Mesenchymal stem cell (in vitro differentiated cells and primary cell): ENCODE data around the gene CD300LD.

Source experiments
- DNase-seq: peaks from one replicate; pipeline ENCODE4 v3.0.0-alpha.2; 2013
- H2AFZ ChIP-seq: one replicate; pipeline ENCODE4 v1.6.1; 2013; ENCODE audit warnings: low read depth, mild to moderate bottlenecking, control low read depth, inconsistent platforms, low read length, moderate library complexity
- H2AK5ac ChIP-seq: 2 replicates; pipeline ENCODE4 v1.6.1; 2013; ENCODE audit warnings: low read length, moderate library complexity, mild to moderate bottlenecking, inconsistent platforms; ENCODE audit not compliant: severe bottlenecking
- H2BK120ac ChIP-seq: one replicate; pipeline ENCODE4 v1.6.1; 2013; ENCODE audit warnings: low read depth, mild to moderate bottlenecking, inconsistent platforms, low read length, moderate library complexity
- H2BK12ac ChIP-seq, 2 experiments: one replicate each; pipeline ENCODE4 v1.6.1; 2013; ENCODE audit warnings: inconsistent platforms in 2 of 2, low read length in 2 of 2, mild to moderate bottlenecking in 2 of 2, moderate library complexity in 2 of 2, control low read depth in 1 of 2
- H2BK15ac ChIP-seq: one replicate; pipeline ENCODE4 v1.6.1; 2013; ENCODE audit warnings: mild to moderate bottlenecking, low read depth, inconsistent platforms; ENCODE audit not compliant: poor library complexity, severe bottlenecking
- H2BK5ac ChIP-seq: 2 replicates; pipeline ENCODE4 v1.6.1; 2013; ENCODE audit warnings: low read depth, mild to moderate bottlenecking, low read length, control low read depth, inconsistent platforms; ENCODE audit not compliant: poor library complexity, severe bottlenecking
- H3K14ac ChIP-seq, 2 experiments: one replicate each; pipeline ENCODE4 v1.6.1; 2013; ENCODE audit warnings: inconsistent platforms in 2 of 2, low read length in 2 of 2, control low read depth in 1 of 2, mild to moderate bottlenecking in 1 of 2, moderate library complexity in 1 of 2
- H3K18ac ChIP-seq, 2 experiments: one replicate each; pipeline ENCODE4 v1.6.1; 2013; ENCODE audit warnings: inconsistent platforms in 2 of 2, low read length in 2 of 2, control low read depth in 1 of 2, low read depth in 1 of 2, mild to moderate bottlenecking in 1 of 2
- H3K23ac ChIP-seq, 2 experiments: one replicate each; pipeline ENCODE4 v1.6.1; 2013; ENCODE audit warnings: inconsistent platforms in 2 of 2, low read length in 2 of 2, mild to moderate bottlenecking in 2 of 2, moderate library complexity in 2 of 2, control low read depth in 1 of 2
- H3K27ac ChIP-seq: 2 replicates; pipeline ENCODE4 v1.5.1; 2013; ENCODE audit warnings: mild to moderate bottlenecking, moderate library complexity, low read length, control low read depth, inconsistent platforms; ENCODE audit not compliant: poor library complexity, severe bottlenecking
- H3K27me3 ChIP-seq, 2 experiments: 2 replicates each; pipeline versions ENCODE4 v1.6.1 to v1.7.0; 2013; ENCODE audit warnings: low read length in 2 of 2, mild to moderate bottlenecking in 2 of 2, moderate library complexity in 2 of 2, control low read depth in 1 of 2, inconsistent platforms in 1 of 2; ENCODE audit not compliant: control insufficient read depth in 1 of 2, insufficient read depth in 1 of 2
- H3K36me3 ChIP-seq, 2 experiments: 2 replicates each; pipeline versions ENCODE4 v1.6.1 to v1.7.0; 2013; ENCODE audit warnings: low read length in 2 of 2, control low read depth in 1 of 2, inconsistent platforms in 1 of 2, low read depth in 1 of 2, mild to moderate bottlenecking in 1 of 2; ENCODE audit not compliant: insufficient read depth in 2 of 2, control insufficient read depth in 1 of 2
- H3K4ac ChIP-seq, 2 experiments: one replicate each; pipeline ENCODE4 v1.6.1; 2013; ENCODE audit warnings: inconsistent platforms in 2 of 2, low read length in 2 of 2, mild to moderate bottlenecking in 2 of 2, moderate library complexity in 2 of 2, control low read depth in 1 of 2, low read depth in 1 of 2
- H3K4me1 ChIP-seq: 2 replicates; pipeline ENCODE4 v1.6.1; 2013; ENCODE audit warnings: low read depth, low read length, control low read depth; ENCODE audit not compliant: control insufficient read depth, insufficient read depth
- H3K4me2 ChIP-seq: 2 replicates; pipeline ENCODE4 v1.6.1; 2013; ENCODE audit warnings: low read length, mild to moderate bottlenecking, inconsistent platforms; ENCODE audit not compliant: poor library complexity, severe bottlenecking
- H3K4me3 ChIP-seq, 2 experiments: 2 replicates each; pipeline versions ENCODE4 v1.5.1 to v1.7.0; 2013; ENCODE audit warnings: low read length in 2 of 2, mild to moderate bottlenecking in 2 of 2, control low read depth in 1 of 2, low read depth in 1 of 2; ENCODE audit not compliant: insufficient read depth in 1 of 2
- H3K79me1 ChIP-seq: replicated peaks from 2 replicates; pipeline ENCODE4 v1.6.1; 2013; ENCODE audit warnings: mild to moderate bottlenecking, control low read depth, low read length, inconsistent platforms; ENCODE audit not compliant: poor library complexity, severe bottlenecking
- H3K9ac ChIP-seq: 2 replicates; pipeline ENCODE4 v1.7.0; 2013; ENCODE audit warnings: mild to moderate bottlenecking, low read length, moderate library complexity
- H3K9me3 ChIP-seq: 2 replicates; pipeline ENCODE4 v1.7.0; 2013; ENCODE audit warnings: mild to moderate bottlenecking, low read length; ENCODE audit not compliant: control insufficient read depth
- H4K8ac ChIP-seq: one replicate; pipeline ENCODE4 v1.6.1; 2013; ENCODE audit warnings: inconsistent platforms, mild to moderate bottlenecking, low read length, moderate library complexity
- H4K91ac ChIP-seq: one replicate; pipeline ENCODE4 v1.6.1; 2013; ENCODE audit warnings: mild to moderate bottlenecking, low read length, inconsistent platforms
- WGBS: methylation state at CpG from one replicate; pipeline ENCODE4 v1.1.7; 2013; ENCODE audit warnings: mixed read lengths; 5-methylcytosine and 5-hydroxymethylcytosine counted together

CD300LD gene

GRCh38 chr17:74545843-74546230 is 46.2 kb downstream of the CD300LD start, which contains the start of gene CD300C:
Gene CD300C, minus strand, starts transcription at chr17:74546115. Its CDS starts 333 bp downstream, at chr17:74545782.
- Histone ChIP-seq H3K79me1 (no peaks in the 10 kb centered on the region), H2BK120ac (no peak within 1 kb of the TSS), H3K4me3 (peak within 1 kb of the TSS in 1 of 2 experiments; percentile 14), H2AFZ (no peak within 1 kb of the TSS), H3K9me3 (no peaks in the 10 kb centered on the region), H2BK5ac (no peak within 1 kb of the TSS), H3K4ac (no peak within 1 kb of the TSS), H3K23ac (no peak within 1 kb of the TSS), H3K14ac (peak within 1 kb of the TSS in 1 of 2 experiments; percentile 44), H3K4me1 (peaks cover 2% of the 10 kb centered on the region), H2BK15ac (no peak within 1 kb of the TSS), H3K9ac (no peak within 1 kb of the TSS), H2BK12ac (no peak within 1 kb of the TSS), H2AK5ac (no peak within 1 kb of the TSS), H4K91ac (no peak within 1 kb of the TSS), H3K18ac (no peak within 1 kb of the TSS), H3K27ac (no peak within 1 kb of the TSS), H4K8ac (no peak within 1 kb of the TSS), H3K27me3 (peaks cover 15 to 49% of the 10 kb centered on the region in 2 experiments), H3K4me2 (no peak within 1 kb of the TSS), H3K36me3 (no peaks in the 10 kb centered on the region)
- 79% methylated on average over 5 of the region's 5 CpGs for WGBS
- no peak for DNase-seq

- peak overlapping the region in 1 of 2 experiments; percentile 14 for H3K4me3 ChIP-seq
- H3K79me1 ChIP-seq: no peaks in the 10 kb centered on the region
- H4K8ac ChIP-seq: no peak overlapping the region
- H2AFZ ChIP-seq: no peak overlapping the region
- peak overlapping the region in 1 of 2 experiments; percentile 44 for H3K14ac ChIP-seq
- peaks cover 2% of the 10 kb centered on the region for H3K4me1 ChIP-seq
- H2BK5ac ChIP-seq: no peak overlapping the region
- peaks cover 15 to 52% of the 10 kb centered on the region in 2 experiments for H3K27me3 ChIP-seq
- H3K9me3 ChIP-seq: no peaks in the 10 kb centered on the region
- no peak overlapping the region for H2BK15ac ChIP-seq
- H3K4me2 ChIP-seq: no peak overlapping the region
- no peak overlapping the region for H2BK120ac ChIP-seq
- DNase-seq: no peak
- H3K23ac ChIP-seq: no peak overlapping the region
- H2BK12ac ChIP-seq: no peak overlapping the region
- H3K9ac ChIP-seq: no peak overlapping the region
- no peaks in the 10 kb centered on the region for H3K36me3 ChIP-seq
- no peak overlapping the region for H3K27ac ChIP-seq
- H3K18ac ChIP-seq: no peak overlapping the region
- no peak overlapping the region for H3K4ac ChIP-seq
- no peak overlapping the region for H4K91ac ChIP-seq
- 89% methylated on average over 16 of the region's 16 CpGs for WGBS
- no peak overlapping the region for H2AK5ac ChIP-seq
Observed at GRCh38 chr17:74544991-74545842, 46.9 kb downstream of the CD300LD start.

- Histone ChIP-seq H3K27ac (no peak overlapping the region), H3K9ac (no peak overlapping the region), H3K14ac (no peak overlapping the region), H3K4me2 (no peak overlapping the region), H2BK120ac (no peak overlapping the region), H3K4ac (no peak overlapping the region), H2AK5ac (no peak overlapping the region), H3K4me3 (no peak overlapping the region), H2AFZ (no peak overlapping the region), H3K23ac (no peak overlapping the region), H2BK12ac (no peak overlapping the region), H3K36me3 (no peaks in the 10 kb centered on the region), H4K8ac (no peak overlapping the region), H3K79me1 (no peaks in the 10 kb centered on the region), H3K27me3 (peaks cover 8 to 54% of the 10 kb centered on the region in 2 experiments), H2BK5ac (no peak overlapping the region), H4K91ac (no peak overlapping the region), H2BK15ac (no peak overlapping the region), H3K4me1 (peaks cover 2% of the 10 kb centered on the region), H3K18ac (no peak overlapping the region), H3K9me3 (no peaks in the 10 kb centered on the region)
- WGBS: 88% methylated on average over 18 of the region's 18 CpGs
- no peak for DNase-seq
Observed at GRCh38 chr17:74543891-74544760, 48.0 kb downstream of the CD300LD start.

GRCh38 chr17:74543406-74543805 is 48.7 kb downstream of the CD300LD start:
- H2BK12ac ChIP-seq: no peak overlapping the region
- H3K9ac ChIP-seq: no peak overlapping the region
- H3K23ac ChIP-seq: no peak overlapping the region
- H3K27me3 ChIP-seq: peaks cover 5 to 53% of the 10 kb centered on the region in 2 experiments
- no peaks in the 10 kb centered on the region for H3K9me3 ChIP-seq
- no peak overlapping the region for H3K4me2 ChIP-seq
- DNase-seq: no peak
- no peak overlapping the region for H2AK5ac ChIP-seq
- H3K36me3 ChIP-seq: no peaks in the 10 kb centered on the region
- H2BK15ac ChIP-seq: no peak overlapping the region
- no peak overlapping the region for H3K14ac ChIP-seq
- H3K18ac ChIP-seq: no peak overlapping the region
- H4K8ac ChIP-seq: no peak overlapping the region
- peaks cover 2% of the 10 kb centered on the region for H3K4me1 ChIP-seq
- no peak overlapping the region for H2BK5ac ChIP-seq
- H2AFZ ChIP-seq: no peak overlapping the region
- H4K91ac ChIP-seq: no peak overlapping the region
- no peak overlapping the region for H3K4me3 ChIP-seq
- H2BK120ac ChIP-seq: no peak overlapping the region
- WGBS: 72% methylated on average over 14 of the region's 14 CpGs
- no peak overlapping the region for H3K4ac ChIP-seq
- no peak overlapping the region for H3K27ac ChIP-seq
- no peaks in the 10 kb centered on the region for H3K79me1 ChIP-seq
